ENCODE results near the gene DTX4. TPM values are rescaled to one million over a fixed set of nuclear protein-coding genes. Genes with fewer than 3 reads are reported as not detected.

Gene DTX4
- total and polyA plus RNA-seq, 2 of the 4 experiments (the other 2 are of a cell fraction), result 2.7 to 3.0 TPM

DNA sequence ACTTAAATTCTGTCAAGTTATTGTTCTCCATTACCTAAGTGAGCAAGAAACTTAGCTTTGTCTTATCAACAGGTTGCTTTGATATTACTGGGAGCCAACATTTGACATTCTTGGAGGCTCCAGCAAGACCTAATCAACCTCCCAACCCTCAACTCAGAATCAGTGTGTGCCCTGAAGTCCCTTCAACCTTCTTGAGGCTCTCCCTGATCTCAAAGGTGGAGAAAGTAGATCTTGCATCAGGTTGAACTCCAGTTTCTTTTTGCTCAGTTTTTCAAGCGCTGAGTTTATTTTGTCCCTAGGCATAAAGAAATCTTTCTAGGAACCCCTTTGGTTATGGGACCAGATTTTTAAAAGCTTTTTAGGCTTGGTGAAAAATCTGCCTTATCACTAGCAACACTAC lies 27.8 kb upstream of the DTX4 start:
- peak overlapping the region; percentile 41 for H2BK20ac ChIP-seq (ENCODE audit: low read depth, low read length)
- H3K4me3 ChIP-seq (ENCODE audit: insufficient read depth, low read depth, low read length), result peak overlapping the region; percentile 48
- no peaks in the 10 kb centered on the region for H3K27me3 ChIP-seq (ENCODE audit: control insufficient read depth, insufficient read depth, low read length)
- peak overlapping the region; percentile 71 for H3K14ac ChIP-seq (replicated peaks; ENCODE audit: low read depth, low read length)
- no peaks in the 10 kb centered on the region for H3K9me3 ChIP-seq (ENCODE audit: control insufficient read depth, insufficient read depth, low read length)
- in situ Hi-C loops (cut with MboI; ENCODE audit: low sequenced_read_pairs) (no loop called here), dilution Hi-C loops (cut with HindIII; ENCODE audit: low sequenced_read_pairs, unreplicated experiment) (no loop called here), intact Hi-C loops (cut with micrococcal nuclease) (loop anchor here (5.0 kb wide), 1 partner anchor 567 kb away; the partner anchor contains the start of genes LPXN and ZFP91)
- peak overlapping the region; percentile 79 for H2AFZ ChIP-seq (replicated peaks; ENCODE audit: low read length, poor library complexity)
- H3K36me3 ChIP-seq (ENCODE audit: control insufficient read depth, insufficient read depth, low read length), result no peaks in the 10 kb centered on the region
- no CpG with 5 or more reads among the region's 1 CpG for WGBS, 2 experiments (ENCODE audit: extremely low coverage in 2 of 2, insufficient read length in 1 of 2)
- DNase-seq (peak; percentile 0), ATAC-seq (ENCODE audit: low read depth) (no peak)
- no TSS peak for BruUV-seq (replicated peaks)
- H3K9me1 ChIP-seq (ENCODE audit: insufficient read depth, low read length), result peaks cover 4% of the 10 kb centered on the region; the same call in 1 of the 2 replicates
- TF ChIP-seq MAZ (IDR thresholded peaks at IDR 0.05; ENCODE audit: borderline replicate concordance, low read depth, low read length), result no peak
- TF ChIP-seq, protein P1, sequence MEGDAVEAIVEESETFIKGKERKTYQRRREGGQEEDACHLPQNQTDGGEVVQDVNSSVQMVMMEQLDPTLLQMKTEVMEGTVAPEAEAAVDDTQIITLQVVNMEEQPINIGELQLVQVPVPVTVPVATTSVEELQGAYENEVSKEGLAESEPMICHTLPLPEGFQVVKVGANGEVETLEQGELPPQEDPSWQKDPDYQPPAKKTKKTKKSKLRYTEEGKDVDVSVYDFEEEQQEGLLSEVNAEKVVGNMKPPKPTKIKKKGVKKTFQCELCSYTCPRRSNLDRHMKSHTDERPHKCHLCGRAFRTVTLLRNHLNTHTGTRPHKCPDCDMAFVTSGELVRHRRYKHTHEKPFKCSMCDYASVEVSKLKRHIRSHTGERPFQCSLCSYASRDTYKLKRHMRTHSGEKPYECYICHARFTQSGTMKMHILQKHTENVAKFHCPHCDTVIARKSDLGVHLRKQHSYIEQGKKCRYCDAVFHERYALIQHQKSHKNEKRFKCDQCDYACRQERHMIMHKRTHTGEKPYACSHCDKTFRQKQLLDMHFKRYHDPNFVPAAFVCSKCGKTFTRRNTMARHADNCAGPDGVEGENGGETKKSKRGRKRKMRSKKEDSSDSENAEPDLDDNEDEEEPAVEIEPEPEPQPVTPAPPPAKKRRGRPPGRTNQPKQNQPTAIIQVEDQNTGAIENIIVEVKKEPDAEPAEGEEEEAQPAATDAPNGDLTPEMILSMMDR (conservative IDR thresholded peaks at IDR 0.05; ENCODE audit: low read depth, low read length), result no peak
- TF ChIP-seq USF2 (IDR thresholded peaks at IDR 0.05; ENCODE audit: low read depth, low read length), result no peak
- TF ChIP-seq NFE2L2 (IDR thresholded peaks at IDR 0.05; ENCODE audit: low read depth, low read length), result no peak
- TF ChIP-seq MXI1 (IDR thresholded peaks at IDR 0.05; ENCODE audit: borderline replicate concordance, low read depth, low read length), result no peak
- TF ChIP-seq RCOR1 (IDR thresholded peaks at IDR 0.05; ENCODE audit: insufficient replicate concordance, low read length), result no peak
- TF ChIP-seq RAD21 (IDR thresholded peaks at IDR 0.05; ENCODE audit: low read length), result no peak
- no peak for TF ChIP-seq SMC3 (IDR thresholded peaks at IDR 0.05; ENCODE audit: low read depth, low read length)
- TF ChIP-seq BHLHE40 (IDR thresholded peaks at IDR 0.05; ENCODE audit: low read depth, low read length), result no peak
- no peak for TF ChIP-seq CEBPB (IDR thresholded peaks at IDR 0.05; ENCODE audit: low read depth, low read length)
- no peak for TF ChIP-seq FOS (IDR thresholded peaks at IDR 0.05; ENCODE audit: low read depth, low read length)
- TF ChIP-seq RFX5 (IDR thresholded peaks at IDR 0.05; ENCODE audit: low read depth, low read length), result no peak
- no peak for TF ChIP-seq POLR2A (IDR thresholded peaks at IDR 0.05; ENCODE audit: low read depth, low read length)
- TF ChIP-seq, protein P2, sequence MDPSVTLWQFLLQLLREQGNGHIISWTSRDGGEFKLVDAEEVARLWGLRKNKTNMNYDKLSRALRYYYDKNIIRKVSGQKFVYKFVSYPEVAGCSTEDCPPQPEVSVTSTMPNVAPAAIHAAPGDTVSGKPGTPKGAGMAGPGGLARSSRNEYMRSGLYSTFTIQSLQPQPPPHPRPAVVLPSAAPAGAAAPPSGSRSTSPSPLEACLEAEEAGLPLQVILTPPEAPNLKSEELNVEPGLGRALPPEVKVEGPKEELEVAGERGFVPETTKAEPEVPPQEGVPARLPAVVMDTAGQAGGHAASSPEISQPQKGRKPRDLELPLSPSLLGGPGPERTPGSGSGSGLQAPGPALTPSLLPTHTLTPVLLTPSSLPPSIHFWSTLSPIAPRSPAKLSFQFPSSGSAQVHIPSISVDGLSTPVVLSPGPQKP (IDR thresholded peaks at IDR 0.05; ENCODE audit: borderline replicate concordance, low read depth, low read length), result no peak
- TF ChIP-seq CHD1 (IDR thresholded peaks at IDR 0.05; ENCODE audit: low read depth, low read length), result no peak
- peak overlapping the region; percentile 79 for H3K4me2 ChIP-seq (ENCODE audit: low read depth, low read length)
- H3K4ac ChIP-seq (ENCODE audit: low read depth, low read length), result peak overlapping the region; percentile 62
- H3K27ac ChIP-seq (ENCODE audit: insufficient read depth, low read length), result peak overlapping the region; percentile 68; the same call in 1 of the 2 replicates
- H3K79me1 ChIP-seq (ENCODE audit: low read depth in 1 of 2, low read length in 2 of 2), result peaks cover 9 to 23% of the 10 kb centered on the region in 2 experiments
- H4K20me1 ChIP-seq (ENCODE audit: insufficient read depth, low read length), result no peaks in the 10 kb centered on the region
- H4K91ac ChIP-seq (ENCODE audit: insufficient read depth, low read depth, low read length), result peak overlapping the region; percentile 30; the same call in 1 of the 2 replicates
- peak overlapping the region; percentile 62; the same call in 1 of the 2 replicates for H4K5ac ChIP-seq (ENCODE audit: low read depth, low read length)
- H3K4me1 ChIP-seq (ENCODE audit: control insufficient read depth, insufficient read depth, low read length), result peaks cover 6% of the 10 kb centered on the region
- H2AK5ac ChIP-seq (ENCODE audit: low read depth, low read length), result peak overlapping the region; percentile 66; the same call in 1 of the 2 replicates
- CTCF ChIA-PET, result interaction anchor here (1.1 to 2.3 kb wide), 3 partner anchors 8 to 238 kb away, joined by 3 to 14 read pairs (median 11); no protein-coding TSS in a partner anchor
- peak overlapping the region; percentile 52; the same call in 1 of the 2 replicates for H3K9ac ChIP-seq (ENCODE audit: low read depth, low read length)
- peak overlapping the region; percentile 58 to 89 for H4K8ac ChIP-seq (ENCODE audit: low read depth in 2 of 2, low read length in 2 of 2)
- H3K23ac ChIP-seq (ENCODE audit: low read depth, low read length), result peak overlapping the region; percentile 25
- no peak overlapping the region for H2AK9ac ChIP-seq (replicated peaks; ENCODE audit: low read depth, low read length, poor library complexity)
- H2BK120ac ChIP-seq (ENCODE audit: low read depth, low read length), result peak overlapping the region; percentile 70
- POLR2A ChIA-PET (ENCODE audit: unreplicated experiment), result interaction anchor here (0.6 kb wide), 1 partner anchor 1825 kb away, joined by 12 read pairs; no protein-coding TSS in a partner anchor
- peak overlapping the region; percentile 77; the same call in 1 of the 2 replicates for H3K56ac ChIP-seq (ENCODE audit: extremely low read depth, insufficient read depth, low read length)
- H3K18ac ChIP-seq (ENCODE audit: low read depth, low read length), result no peak overlapping the region; the same call in 1 of the 2 replicates
- H2BK15ac ChIP-seq (ENCODE audit: low read depth, low read length), result peak overlapping the region; percentile 93; the same call in 1 of the 3 replicates
- peak overlapping the region; percentile 79 for H2BK5ac ChIP-seq (ENCODE audit: low read depth, low read length, poor library complexity, severe bottlenecking)
